ENCODE data around the gene MYO5A.

Gene MYO5A

DNA sequence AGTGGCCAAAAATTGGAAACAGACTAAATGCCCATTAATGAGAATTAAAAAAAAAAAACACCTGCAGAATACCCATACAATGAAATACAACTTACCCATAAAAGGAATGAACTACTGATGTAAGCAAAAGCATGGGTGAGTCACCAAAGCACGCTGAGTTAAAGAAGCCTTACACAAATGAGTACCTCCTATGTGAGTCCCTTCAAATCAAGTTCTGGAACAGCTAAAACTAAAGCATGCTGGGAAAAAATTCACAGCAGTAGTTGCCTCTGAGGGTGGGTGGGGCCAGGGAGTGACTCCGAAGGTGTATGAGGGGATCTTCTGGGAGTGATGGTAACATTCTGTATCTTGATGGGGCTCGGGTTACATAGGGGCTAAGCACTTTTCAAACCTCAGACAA, 244.5 kb downstream of the MYO5A start:
- TF ChIP-seq, protein P1, sequence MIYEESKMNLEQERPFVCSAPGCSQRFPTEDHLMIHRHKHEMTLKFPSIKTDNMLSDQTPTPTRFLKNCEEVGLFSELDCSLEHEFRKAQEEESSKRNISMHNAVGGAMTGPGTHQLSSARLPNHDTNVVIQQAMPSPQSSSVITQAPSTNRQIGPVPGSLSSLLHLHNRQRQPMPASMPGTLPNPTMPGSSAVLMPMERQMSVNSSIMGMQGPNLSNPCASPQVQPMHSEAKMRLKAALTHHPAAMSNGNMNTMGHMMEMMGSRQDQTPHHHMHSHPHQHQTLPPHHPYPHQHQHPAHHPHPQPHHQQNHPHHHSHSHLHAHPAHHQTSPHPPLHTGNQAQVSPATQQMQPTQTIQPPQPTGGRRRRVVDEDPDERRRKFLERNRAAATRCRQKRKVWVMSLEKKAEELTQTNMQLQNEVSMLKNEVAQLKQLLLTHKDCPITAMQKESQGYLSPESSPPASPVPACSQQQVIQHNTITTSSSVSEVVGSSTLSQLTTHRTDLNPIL (CRISPR knock-in tag; IDR thresholded peaks at IDR 0.05; ENCODE audit: low read depth): no peak
- TF ChIP-seq ZFP30 (CRISPR knock-in tag; IDR thresholded peaks at IDR 0.05): no peak
- TF ChIP-seq ZNF70 (CRISPR knock-in tag; IDR thresholded peaks at IDR 0.05): no peak
- TF ChIP-seq ISL1 (CRISPR knock-in tag; IDR thresholded peaks at IDR 0.05): no peak
- no peak for TF ChIP-seq ZC3H10 (CRISPR knock-in tag; IDR thresholded peaks at IDR 0.05)
- no peak for TF ChIP-seq GLIS3 (CRISPR knock-in tag; IDR thresholded peaks at IDR 0.05)
- TF ChIP-seq, protein P2, sequence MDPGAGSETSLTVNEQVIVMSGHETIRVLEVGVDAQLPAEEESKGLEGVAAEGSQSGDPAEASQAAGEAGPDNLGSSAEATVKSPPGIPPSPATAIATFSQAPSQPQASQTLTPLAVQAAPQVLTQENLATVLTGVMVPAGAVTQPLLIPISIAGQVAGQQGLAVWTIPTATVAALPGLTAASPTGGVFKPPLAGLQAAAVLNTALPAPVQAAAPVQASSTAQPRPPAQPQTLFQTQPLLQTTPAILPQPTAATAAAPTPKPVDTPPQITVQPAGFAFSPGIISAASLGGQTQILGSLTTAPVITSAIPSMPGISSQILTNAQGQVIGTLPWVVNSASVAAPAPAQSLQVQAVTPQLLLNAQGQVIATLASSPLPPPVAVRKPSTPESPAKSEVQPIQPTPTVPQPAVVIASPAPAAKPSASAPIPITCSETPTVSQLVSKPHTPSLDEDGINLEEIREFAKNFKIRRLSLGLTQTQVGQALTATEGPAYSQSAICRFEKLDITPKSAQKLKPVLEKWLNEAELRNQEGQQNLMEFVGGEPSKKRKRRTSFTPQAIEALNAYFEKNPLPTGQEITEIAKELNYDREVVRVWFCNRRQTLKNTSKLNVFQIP (CRISPR knock-in tag; IDR thresholded peaks at IDR 0.05; ENCODE audit: borderline replicate concordance, low read depth): no peak
- TF ChIP-seq, protein P3, sequence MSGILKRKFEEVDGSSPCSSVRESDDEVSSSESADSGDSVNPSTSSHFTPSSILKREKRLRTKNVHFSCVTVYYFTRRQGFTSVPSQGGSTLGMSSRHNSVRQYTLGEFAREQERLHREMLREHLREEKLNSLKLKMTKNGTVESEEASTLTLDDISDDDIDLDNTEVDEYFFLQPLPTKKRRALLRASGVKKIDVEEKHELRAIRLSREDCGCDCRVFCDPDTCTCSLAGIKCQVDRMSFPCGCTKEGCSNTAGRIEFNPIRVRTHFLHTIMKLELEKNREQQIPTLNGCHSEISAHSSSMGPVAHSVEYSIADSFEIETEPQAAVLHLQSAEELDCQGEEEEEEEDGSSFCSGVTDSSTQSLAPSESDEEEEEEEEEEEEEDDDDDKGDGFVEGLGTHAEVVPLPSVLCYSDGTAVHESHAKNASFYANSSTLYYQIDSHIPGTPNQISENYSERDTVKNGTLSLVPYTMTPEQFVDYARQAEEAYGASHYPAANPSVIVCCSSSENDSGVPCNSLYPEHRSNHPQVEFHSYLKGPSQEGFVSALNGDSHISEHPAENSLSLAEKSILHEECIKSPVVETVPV (CRISPR knock-in tag; IDR thresholded peaks at IDR 0.05): no peak
- TF ChIP-seq TOX (CRISPR knock-in tag; IDR thresholded peaks at IDR 0.05; ENCODE audit: borderline replicate concordance): no peak
- TF ChIP-seq, protein P4, sequence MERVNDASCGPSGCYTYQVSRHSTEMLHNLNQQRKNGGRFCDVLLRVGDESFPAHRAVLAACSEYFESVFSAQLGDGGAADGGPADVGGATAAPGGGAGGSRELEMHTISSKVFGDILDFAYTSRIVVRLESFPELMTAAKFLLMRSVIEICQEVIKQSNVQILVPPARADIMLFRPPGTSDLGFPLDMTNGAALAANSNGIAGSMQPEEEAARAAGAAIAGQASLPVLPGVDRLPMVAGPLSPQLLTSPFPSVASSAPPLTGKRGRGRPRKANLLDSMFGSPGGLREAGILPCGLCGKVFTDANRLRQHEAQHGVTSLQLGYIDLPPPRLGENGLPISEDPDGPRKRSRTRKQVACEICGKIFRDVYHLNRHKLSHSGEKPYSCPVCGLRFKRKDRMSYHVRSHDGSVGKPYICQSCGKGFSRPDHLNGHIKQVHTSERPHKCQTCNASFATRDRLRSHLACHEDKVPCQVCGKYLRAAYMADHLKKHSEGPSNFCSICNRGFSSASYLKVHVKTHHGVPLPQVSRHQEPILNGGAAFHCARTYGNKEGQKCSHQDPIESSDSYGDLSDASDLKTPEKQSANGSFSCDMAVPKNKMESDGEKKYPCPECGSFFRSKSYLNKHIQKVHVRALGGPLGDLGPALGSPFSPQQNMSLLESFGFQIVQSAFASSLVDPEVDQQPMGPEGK (CRISPR knock-in tag; IDR thresholded peaks at IDR 0.05; ENCODE audit: borderline replicate concordance): no peak
- TF ChIP-seq CSDC2 (CRISPR knock-in tag; IDR thresholded peaks at IDR 0.05): no peak
- TF ChIP-seq RARB (CRISPR knock-in tag; IDR thresholded peaks at IDR 0.05): no peak
- no peak for TF ChIP-seq OSR1 (CRISPR knock-in tag; IDR thresholded peaks at IDR 0.05)
- TF ChIP-seq ZFP3 (CRISPR knock-in tag; IDR thresholded peaks at IDR 0.05): no peak
- no peak for TF ChIP-seq TCF4 (CRISPR knock-in tag; IDR thresholded peaks at IDR 0.05; ENCODE audit: borderline replicate concordance)
- no peak for TF ChIP-seq ZNF565 (CRISPR knock-in tag; conservative IDR thresholded peaks at IDR 0.05; ENCODE audit: low read depth)
- TF ChIP-seq PPARA (CRISPR knock-in tag; IDR thresholded peaks at IDR 0.05; ENCODE audit: borderline replicate concordance): no peak
- TF ChIP-seq BACH2 (CRISPR knock-in tag; IDR thresholded peaks at IDR 0.05; ENCODE audit: borderline replicate concordance): no peak
- no peak for TF ChIP-seq ARNTL (CRISPR knock-in tag; IDR thresholded peaks at IDR 0.05; ENCODE audit: borderline replicate concordance, low read depth)
- TF ChIP-seq SNAI2 (CRISPR knock-in tag; IDR thresholded peaks at IDR 0.05): no peak
- no peak for ATAC-seq

DNA sequence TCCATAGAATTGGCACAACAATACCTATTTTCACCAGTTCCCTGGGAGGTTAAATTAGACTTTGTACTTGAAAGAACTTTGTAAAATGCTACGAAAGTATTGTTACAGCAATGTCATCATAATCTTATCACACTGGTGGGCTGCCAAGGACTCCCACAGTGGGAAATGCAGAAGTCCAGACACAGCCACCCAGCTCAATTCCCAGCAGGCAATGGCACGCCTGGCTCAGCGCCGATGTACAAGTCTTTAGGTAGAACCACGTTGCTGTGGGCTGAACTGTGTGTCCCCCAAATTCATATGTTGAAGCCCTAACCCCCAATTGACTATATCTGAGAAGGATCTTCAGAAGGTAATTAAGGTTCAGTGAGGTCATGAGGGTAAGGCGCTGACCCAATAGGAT, 245.4 kb downstream of the MYO5A start:
- TF ChIP-seq ZNF70 (CRISPR knock-in tag; IDR thresholded peaks at IDR 0.05) (no peak), ZNF565 (CRISPR knock-in tag; conservative IDR thresholded peaks at IDR 0.05; ENCODE audit: low read depth) (no peak), ZFP3 (CRISPR knock-in tag; IDR thresholded peaks at IDR 0.05) (no peak), ARNTL (CRISPR knock-in tag; IDR thresholded peaks at IDR 0.05; ENCODE audit: borderline replicate concordance, low read depth) (no peak), ISL1 (CRISPR knock-in tag; IDR thresholded peaks at IDR 0.05) (no peak), RARB (CRISPR knock-in tag; IDR thresholded peaks at IDR 0.05) (no peak), ZC3H10 (CRISPR knock-in tag; IDR thresholded peaks at IDR 0.05) (no peak), SNAI2 (CRISPR knock-in tag; IDR thresholded peaks at IDR 0.05) (no peak), OSR1 (CRISPR knock-in tag; IDR thresholded peaks at IDR 0.05) (no peak)
- TF ChIP-seq, protein P3 (CRISPR knock-in tag; IDR thresholded peaks at IDR 0.05): no peak
- TF ChIP-seq, protein P2 (CRISPR knock-in tag; IDR thresholded peaks at IDR 0.05; ENCODE audit: borderline replicate concordance, low read depth): no peak

DNA sequence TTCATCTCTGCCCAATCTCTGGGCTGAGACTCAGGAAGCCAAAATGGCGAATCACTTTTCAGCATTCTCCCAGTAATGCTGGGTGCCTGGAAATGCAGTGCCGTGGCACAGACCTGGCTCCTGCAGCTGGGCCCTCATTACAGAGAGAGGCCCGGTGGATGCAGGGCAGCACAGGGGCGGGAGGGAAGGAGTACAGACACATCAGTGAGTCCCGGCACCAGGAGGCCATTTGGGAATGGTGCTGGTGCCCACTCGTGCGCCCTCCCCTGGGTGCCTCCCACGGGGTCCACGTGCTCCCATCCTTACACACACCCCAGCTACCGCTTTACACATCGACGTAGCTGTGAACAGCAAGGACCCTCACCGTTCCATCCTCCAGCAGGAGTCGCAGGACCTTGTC, 246.3 kb downstream of the MYO5A start:
- no peak for ATAC-seq
- TF ChIP-seq, protein P3 (CRISPR knock-in tag; IDR thresholded peaks at IDR 0.05): no peak
- TF ChIP-seq ZFP3 (CRISPR knock-in tag; IDR thresholded peaks at IDR 0.05) (no peak), ZFP30 (CRISPR knock-in tag; IDR thresholded peaks at IDR 0.05) (no peak), PPARA (CRISPR knock-in tag; IDR thresholded peaks at IDR 0.05; ENCODE audit: borderline replicate concordance) (no peak), ISL1 (CRISPR knock-in tag; IDR thresholded peaks at IDR 0.05) (no peak), BACH2 (CRISPR knock-in tag; IDR thresholded peaks at IDR 0.05; ENCODE audit: borderline replicate concordance) (no peak), TCF4 (CRISPR knock-in tag; IDR thresholded peaks at IDR 0.05; ENCODE audit: borderline replicate concordance) (no peak), RARB (CRISPR knock-in tag; IDR thresholded peaks at IDR 0.05) (no peak), ZNF8 (CRISPR knock-in tag; IDR thresholded peaks at IDR 0.05) (no peak), OSR1 (CRISPR knock-in tag; IDR thresholded peaks at IDR 0.05) (no peak), ARNTL (CRISPR knock-in tag; IDR thresholded peaks at IDR 0.05; ENCODE audit: borderline replicate concordance, low read depth) (no peak), CSDC2 (CRISPR knock-in tag; IDR thresholded peaks at IDR 0.05) (no peak)
- TF ChIP-seq, protein P5, sequence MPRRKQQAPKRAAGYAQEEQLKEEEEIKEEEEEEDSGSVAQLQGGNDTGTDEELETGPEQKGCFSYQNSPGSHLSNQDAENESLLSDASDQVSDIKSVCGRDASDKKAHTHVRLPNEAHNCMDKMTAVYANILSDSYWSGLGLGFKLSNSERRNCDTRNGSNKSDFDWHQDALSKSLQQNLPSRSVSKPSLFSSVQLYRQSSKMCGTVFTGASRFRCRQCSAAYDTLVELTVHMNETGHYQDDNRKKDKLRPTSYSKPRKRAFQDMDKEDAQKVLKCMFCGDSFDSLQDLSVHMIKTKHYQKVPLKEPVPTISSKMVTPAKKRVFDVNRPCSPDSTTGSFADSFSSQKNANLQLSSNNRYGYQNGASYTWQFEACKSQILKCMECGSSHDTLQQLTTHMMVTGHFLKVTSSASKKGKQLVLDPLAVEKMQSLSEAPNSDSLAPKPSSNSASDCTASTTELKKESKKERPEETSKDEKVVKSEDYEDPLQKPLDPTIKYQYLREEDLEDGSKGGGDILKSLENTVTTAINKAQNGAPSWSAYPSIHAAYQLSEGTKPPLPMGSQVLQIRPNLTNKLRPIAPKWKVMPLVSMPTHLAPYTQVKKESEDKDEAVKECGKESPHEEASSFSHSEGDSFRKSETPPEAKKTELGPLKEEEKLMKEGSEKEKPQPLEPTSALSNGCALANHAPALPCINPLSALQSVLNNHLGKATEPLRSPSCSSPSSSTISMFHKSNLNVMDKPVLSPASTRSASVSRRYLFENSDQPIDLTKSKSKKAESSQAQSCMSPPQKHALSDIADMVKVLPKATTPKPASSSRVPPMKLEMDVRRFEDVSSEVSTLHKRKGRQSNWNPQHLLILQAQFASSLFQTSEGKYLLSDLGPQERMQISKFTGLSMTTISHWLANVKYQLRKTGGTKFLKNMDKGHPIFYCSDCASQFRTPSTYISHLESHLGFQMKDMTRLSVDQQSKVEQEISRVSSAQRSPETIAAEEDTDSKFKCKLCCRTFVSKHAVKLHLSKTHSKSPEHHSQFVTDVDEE (CRISPR knock-in tag; IDR thresholded peaks at IDR 0.05): no peak

More for the DNA sequence above, 245.4 kb downstream of the MYO5A start:
- no peak for ATAC-seq
